Measurements from ENCODE around the gene TFR2. TPM values are rescaled to one million over a fixed set of nuclear protein-coding genes. Genes with fewer than 3 reads are reported as not detected.
A peak's percentile ranks its signal among the peaks of the same experiment; 100 is the strongest.

The TFR2 gene
- total RNA-seq, 2 experiments from 2014 or later = 12.1 to 26.0 TPM

DNA sequence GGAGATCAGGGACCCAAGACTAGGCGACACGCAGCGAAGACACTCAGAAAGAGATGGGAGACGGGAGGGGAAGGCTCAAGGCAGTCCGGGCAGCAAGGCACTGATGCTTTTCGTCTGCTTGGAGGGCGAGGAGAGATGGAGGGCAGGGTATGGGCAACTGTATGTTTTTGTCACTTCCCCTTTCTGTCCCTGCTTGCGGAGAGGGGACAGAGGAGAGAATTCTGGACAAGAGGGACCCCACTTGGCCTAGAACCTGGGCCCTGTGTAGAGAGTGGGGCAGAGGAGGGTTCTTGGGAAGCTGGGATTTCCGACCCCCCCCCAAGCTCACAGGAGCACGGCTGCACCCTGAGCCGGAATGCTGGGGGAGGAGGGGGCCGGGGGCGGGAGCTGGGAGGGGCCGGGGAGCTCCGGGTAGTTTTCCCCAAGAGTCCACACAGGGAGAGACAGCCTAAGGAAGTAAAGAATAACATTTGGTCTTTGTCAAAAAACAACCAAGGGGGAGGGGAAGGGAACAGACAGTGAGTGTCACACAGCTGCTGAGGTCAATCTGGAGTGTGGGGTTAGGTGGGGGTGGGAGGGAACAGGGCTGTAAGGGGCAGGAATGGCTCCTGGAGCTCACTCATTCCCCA is 57.2 kb downstream of the TFR2 start:
- Histone ChIP-seq H3K4me3 (ENCODE audit: low read depth, low read length, poor library complexity, severe bottlenecking) (peak overlapping the region; percentile 91), H3K79me2 (ENCODE audit: insufficient read depth, low read depth, low read length) (peaks cover 18% of the 10 kb centered on the region; the same call in 1 of the 2 replicates), H2AFZ (ENCODE audit: low read length) (no peak overlapping the region; the same call in 1 of the 2 replicates), H3K9me3 (ENCODE audit: low read length) (no peaks in the 10 kb centered on the region), H3K9me2 (ENCODE audit: insufficient read depth, low read length) (no peaks in the 10 kb centered on the region), H4K20me1 (ENCODE audit: insufficient read depth, low read length) (no peaks in the 10 kb centered on the region), H3K36me3 (ENCODE audit: insufficient read depth, low read length) (peaks cover 37% of the 10 kb centered on the region), H3K4me2 (ENCODE audit: low read length) (peak overlapping the region; percentile 98), H3K4me1 (ENCODE audit: insufficient read depth, low read length, poor library complexity, severe bottlenecking) (peaks cover 29% of the 10 kb centered on the region), H3K27ac (ENCODE audit: low read depth, low read length, poor library complexity, severe bottlenecking) (peak overlapping the region; percentile 92)
- ChIA-PET POLR2A (interaction anchor here (0.6 to 3.1 kb wide), 9 partner anchors 11 to 156 kb away, joined by 3 to 12 read pairs (median 5); partner anchors contain the start of genes MOSPD3 and ZCWPW1), CTCF (ENCODE audit: unreplicated experiment) (interaction anchor here (1.1 to 1.6 kb wide), 2 partner anchors 24 to 134 kb away, joined by 3 to 12 read pairs; no protein-coding TSS in a partner anchor)
- intact Hi-C loops (cut with micrococcal nuclease; ENCODE audit: unreplicated experiment) = no loop called here
- no peak for TF ChIP-seq EZH2phosphoT487 (IDR thresholded peaks at IDR 0.05; ENCODE audit: borderline replicate concordance, low read depth, low read length)
- TF ChIP-seq, protein P1, sequence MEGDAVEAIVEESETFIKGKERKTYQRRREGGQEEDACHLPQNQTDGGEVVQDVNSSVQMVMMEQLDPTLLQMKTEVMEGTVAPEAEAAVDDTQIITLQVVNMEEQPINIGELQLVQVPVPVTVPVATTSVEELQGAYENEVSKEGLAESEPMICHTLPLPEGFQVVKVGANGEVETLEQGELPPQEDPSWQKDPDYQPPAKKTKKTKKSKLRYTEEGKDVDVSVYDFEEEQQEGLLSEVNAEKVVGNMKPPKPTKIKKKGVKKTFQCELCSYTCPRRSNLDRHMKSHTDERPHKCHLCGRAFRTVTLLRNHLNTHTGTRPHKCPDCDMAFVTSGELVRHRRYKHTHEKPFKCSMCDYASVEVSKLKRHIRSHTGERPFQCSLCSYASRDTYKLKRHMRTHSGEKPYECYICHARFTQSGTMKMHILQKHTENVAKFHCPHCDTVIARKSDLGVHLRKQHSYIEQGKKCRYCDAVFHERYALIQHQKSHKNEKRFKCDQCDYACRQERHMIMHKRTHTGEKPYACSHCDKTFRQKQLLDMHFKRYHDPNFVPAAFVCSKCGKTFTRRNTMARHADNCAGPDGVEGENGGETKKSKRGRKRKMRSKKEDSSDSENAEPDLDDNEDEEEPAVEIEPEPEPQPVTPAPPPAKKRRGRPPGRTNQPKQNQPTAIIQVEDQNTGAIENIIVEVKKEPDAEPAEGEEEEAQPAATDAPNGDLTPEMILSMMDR (conservative IDR thresholded peaks at IDR 0.05; ENCODE audit: low read length) = no peak
- BruUV-seq (replicated peaks) = no TSS peak
- DNase-seq (ENCODE audit: low spot score) = peak; percentile 35

DNA sequence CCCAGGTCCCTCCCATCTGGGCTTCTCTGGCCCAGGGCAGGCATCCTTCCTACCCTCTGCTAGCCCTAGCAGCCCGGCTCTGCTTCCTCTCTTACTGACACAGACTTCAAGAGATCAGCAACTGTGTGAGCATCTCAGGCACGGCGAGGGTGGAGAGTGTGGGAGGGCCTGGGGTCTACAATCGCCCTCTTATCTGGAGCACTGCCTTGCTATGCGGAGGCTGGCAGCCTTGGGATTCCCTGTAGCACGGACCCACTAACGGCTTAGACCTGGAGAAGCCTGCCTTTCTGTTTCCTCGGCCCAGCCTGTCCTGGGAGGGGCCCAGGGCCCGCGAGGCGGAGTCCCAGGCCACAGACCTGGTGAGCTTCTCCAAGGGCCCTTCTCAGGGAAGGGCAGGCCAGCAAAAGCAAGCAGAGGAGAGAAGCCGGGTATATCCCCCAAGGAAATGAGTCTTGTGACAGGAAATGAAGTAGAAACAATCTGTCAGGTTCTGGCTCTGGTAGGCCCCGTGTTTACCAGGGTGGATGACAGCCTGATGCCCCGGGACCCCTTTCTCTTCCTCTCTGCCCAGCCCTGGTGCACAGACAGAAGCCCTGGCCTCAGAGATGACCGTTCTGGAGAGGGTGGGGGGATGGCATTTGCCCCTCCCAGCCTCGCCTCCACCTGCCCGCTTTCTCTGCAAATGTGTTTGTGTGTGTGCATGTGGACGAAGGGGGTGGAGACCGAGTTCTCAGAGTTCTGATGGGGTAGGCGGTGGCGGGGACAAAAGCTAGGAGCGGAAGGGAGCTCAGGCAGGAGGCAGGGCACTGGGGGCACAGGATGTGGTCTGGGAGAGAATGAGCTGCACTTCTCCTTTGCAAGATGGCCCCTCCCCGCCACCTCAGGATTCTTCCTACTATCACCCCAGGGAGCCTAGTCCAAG is 58.0 kb downstream of the TFR2 start:
- H2AFZ ChIP-seq (ENCODE audit: low read length) = no peak overlapping the region; the same call in 1 of the 2 replicates
- H3K36me3 ChIP-seq (ENCODE audit: insufficient read depth, low read length) = peaks cover 44% of the 10 kb centered on the region
- peak overlapping the region; percentile 91 for H3K4me3 ChIP-seq (ENCODE audit: low read depth, low read length, poor library complexity, severe bottlenecking)
- intact Hi-C loops (cut with micrococcal nuclease; ENCODE audit: unreplicated experiment) = no loop called here
- ChIA-PET POLR2A (interaction anchor here (1.1 to 3.1 kb wide), 3 partner anchors 12 to 29 kb away, joined by 5 to 12 read pairs (median 5); partner anchors contain the start of gene MOSPD3), CTCF (ENCODE audit: unreplicated experiment) (interaction anchor here (1.1 to 1.6 kb wide), 2 partner anchors 24 to 133 kb away, joined by 3 to 12 read pairs; no protein-coding TSS in a partner anchor)
- no peak for TF ChIP-seq EZH2phosphoT487 (IDR thresholded peaks at IDR 0.05; ENCODE audit: borderline replicate concordance, low read depth, low read length)
- TF ChIP-seq, protein P1 (conservative IDR thresholded peaks at IDR 0.05; ENCODE audit: low read length) = no peak
- H3K4me1 ChIP-seq (ENCODE audit: insufficient read depth, low read length, poor library complexity, severe bottlenecking) = peaks cover 29% of the 10 kb centered on the region
- BruUV-seq (replicated peaks) = TSS peak; percentile 26
- H4K20me1 ChIP-seq (ENCODE audit: insufficient read depth, low read length) = no peaks in the 10 kb centered on the region
- peak; percentile 82 for DNase-seq (ENCODE audit: low spot score)
- no peaks in the 10 kb centered on the region for H3K9me2 ChIP-seq (ENCODE audit: insufficient read depth, low read length)
- peaks cover 18% of the 10 kb centered on the region; the same call in 1 of the 2 replicates for H3K79me2 ChIP-seq (ENCODE audit: insufficient read depth, low read depth, low read length)
- H3K4me2 ChIP-seq (ENCODE audit: low read length) = peak overlapping the region; percentile 98
- no peaks in the 10 kb centered on the region for H3K9me3 ChIP-seq (ENCODE audit: low read length)
- H3K27ac ChIP-seq (ENCODE audit: low read depth, low read length, poor library complexity, severe bottlenecking) = peak overlapping the region; percentile 92

Measured in OCI-LY7 (cell line).